Activated CD8-positive, alpha-beta memory T cell treated with anti-CD3 and anti-CD28 coated beads, Interleukin-2, amount 50 U/mL, for 24 hours (primary cell): ENCODE data around the gene ZNF768.
"Not testable (repeated sequence)": the region's sequence is repeated elsewhere in the genome, so short reads cannot be mapped to it uniquely, and the experiment has no call there.

Experiments used
- DNase-seq: peaks from one replicate; pipeline ENCODE4 v3.0.0-alpha.2; 2020; ENCODE audit errors: extremely low read depth

The ZNF768 gene

DNA sequence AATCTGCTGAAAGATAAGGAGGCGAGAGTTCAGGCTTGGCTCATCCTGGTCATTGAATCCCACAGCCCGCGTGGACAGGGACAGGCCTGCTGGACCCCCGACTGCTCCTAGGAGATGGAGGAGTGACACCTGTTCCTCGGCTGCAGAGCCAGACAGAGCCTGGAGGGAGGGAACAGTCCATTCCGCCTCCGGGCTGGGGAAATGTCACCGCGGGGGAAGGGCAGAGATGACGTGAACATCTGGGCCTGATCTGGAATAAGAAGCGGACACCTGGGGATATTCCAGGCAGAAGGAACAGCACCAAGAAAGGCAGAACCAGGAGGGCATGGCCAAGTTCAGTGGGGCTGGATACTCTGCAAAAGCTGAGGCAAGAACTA, 6.8 kb upstream of the ZNF768 start:
- DNase-seq = no peak

DNA sequence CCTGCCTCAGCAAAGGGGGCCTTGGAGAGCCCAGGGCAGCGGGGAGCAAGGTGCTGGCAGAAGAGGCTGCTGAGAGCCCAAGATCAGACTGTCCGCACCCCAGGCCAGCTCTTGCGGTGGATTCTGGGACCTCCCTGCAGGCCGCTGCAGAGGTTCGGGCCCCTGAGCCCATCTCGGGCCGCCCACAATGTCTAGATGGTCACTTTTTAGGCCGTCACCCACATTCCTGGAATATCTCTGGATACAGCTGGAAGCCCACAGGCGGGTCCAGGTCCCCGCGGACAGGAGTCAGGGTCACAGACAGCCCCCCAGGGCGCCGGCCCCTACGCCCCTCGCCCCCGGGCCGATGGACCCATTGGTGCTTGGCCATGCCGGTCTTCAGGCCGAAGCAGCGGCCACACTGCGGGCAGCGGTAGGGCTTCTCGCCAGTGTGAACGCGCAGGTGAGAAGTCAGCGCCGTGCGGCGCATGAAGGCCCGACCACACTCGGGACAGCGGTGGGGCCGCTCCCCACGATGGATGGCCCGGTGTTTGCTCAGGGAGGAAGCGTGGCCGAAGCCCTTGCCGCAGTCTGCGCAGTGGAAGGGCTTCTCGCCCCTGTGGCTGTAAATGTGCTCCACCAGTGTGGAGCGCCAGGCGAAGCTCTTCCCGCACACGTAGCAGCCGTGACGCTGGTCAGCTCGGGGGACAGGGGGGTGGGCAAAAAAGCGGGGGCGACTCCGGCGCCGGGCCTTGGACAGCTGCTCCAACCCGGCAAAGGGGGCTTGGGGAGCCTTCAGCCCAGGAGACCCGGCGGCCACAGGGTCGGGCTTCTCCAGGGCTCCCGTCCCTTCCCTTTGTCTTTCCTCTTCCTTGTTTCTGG, 6.1 kb upstream of the ZNF768 start:
- DNase-seq = no peak

DNA sequence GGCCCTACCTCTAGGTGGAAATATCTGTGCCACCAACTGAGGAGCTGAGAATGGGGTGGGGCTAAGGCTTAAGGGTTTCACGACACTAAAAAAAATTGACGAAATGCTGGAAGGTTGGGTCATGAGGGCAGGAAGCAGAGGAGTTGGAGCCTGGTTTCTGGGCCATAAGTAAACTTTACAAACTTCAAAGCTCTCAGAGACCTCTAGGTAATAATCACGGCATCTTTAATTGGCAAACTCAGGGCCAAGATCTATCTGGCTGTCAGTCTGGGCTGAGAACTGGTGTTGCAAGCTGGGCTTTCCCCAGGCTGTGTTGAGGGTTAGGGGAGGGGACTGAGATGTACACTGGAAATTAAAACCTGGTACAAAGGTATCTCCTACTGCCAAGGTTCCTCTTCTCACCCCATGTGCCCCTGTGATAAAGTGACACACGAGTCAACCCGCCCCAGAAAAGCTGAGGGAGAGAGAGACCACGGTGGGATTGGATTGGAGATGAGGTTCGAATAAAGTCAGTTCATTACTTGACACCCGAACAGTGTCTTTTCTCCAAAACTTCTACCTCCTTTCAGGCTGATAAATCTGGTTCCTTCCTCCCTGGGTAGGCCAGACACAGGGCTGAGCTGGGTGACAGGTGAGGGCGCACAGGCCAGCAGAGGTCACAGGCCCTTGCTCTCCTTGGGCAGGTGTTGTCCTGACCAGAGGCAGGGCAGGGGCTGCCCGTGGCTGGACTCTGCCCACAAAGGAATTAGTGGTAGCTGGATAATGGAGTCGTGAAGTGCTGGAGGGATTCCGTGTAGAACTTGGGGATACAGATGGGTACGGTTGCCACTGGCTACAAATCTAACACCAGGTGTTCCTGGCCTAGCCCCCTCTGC, 4.0 kb upstream of the ZNF768 start:
- DNase-seq = no peak

DNA sequence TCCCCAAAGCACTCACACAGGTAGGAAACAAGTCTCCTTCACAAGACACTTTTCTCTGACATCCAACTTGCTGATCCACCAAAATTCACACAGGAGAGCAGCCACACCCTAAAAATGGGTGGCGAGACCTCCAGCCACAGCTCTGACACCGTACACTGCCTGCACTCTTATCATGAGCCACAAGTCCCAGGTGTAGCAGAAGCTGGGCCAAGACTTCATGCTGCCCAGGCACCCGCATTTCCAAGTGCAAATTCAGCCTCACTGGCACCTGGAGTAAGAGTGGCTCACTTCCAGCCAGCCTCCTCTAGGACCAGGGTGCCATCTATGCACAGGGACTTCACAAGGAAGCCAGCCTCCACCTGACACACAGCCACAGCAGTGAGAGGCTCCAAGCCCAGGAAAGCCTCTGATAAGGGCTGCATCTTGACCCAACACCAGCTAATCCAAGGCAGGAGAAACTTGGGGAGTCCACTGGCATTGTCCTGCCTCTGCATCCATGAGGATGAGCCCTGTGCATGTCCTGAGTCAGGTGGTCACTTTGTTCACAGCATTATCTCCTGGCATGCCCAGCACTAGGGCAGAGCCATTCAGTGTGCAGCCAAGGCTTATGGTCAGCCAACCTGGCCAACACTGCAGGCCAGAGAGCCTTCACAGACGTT, 2.6 kb upstream of the ZNF768 start:
- DNase-seq = no peak

DNA sequence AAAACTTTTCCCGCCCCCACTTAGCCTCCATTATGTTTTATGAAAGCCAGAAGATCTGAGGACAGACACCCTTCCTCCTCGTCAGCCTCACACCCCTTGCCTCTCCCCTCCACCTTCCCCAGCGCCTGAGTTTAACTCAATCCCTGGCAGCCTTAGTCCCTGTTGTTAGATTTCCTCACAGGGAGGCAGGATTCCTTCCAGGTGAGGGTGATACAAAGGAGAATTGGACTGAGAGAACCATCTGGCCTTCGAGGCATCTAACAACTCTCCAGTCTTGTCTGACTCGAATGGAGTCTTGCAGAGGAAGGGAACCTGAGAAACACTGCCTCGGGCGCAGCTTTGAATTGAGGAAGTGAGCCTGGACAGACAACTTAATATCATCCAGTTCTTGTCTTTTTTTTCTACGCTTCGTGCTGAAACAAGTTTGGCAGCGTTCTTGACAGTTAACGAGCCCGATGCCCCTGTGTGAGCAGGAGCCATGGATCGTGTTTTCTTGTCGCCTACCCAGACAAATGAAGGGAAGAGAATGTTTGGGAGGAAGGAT, 1.3 kb upstream of the ZNF768 start:
- no peak for DNase-seq

DNA sequence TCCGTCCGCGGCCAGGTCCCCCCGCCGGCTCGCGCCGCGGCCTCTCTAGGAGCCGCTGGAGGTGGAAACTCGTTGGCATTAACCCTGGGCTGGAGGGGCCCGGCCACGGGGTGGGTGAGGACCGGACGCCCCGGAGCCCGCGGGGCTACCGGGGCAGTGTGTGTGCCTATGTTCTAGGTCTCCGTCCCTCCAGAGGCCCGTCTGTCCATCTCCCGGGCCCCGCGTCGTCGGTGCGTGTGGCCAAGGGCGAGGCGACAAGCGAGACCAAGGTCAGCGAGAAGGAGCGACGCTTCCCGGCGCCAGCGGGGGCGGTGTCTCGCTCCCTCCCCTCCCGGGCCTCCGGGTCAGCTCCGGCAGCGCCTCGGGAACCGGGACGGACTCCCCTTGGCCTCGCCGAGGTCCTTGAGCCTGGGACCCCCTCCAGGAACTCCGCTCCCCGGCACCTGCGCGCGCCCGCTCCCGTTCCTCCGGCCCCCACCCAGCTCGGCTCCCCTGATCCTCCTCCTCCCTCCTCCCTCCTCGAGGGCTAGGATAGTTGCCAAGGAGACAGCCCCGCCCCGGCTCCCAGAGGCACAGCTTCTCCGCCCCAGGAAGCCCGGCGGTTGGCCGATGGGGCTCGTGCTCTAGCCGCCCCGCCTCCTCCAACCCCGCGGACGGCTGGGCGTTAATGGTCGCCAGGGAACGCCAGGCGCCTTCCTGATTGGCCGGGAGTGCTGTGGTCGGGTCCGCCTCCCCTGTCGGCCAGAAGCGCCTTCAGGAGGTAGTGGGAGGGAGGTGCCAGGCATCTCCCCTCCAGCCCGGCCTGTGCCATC, 663 bp upstream of the ZNF768 start:
- peak; percentile 86 for DNase-seq

DNA sequence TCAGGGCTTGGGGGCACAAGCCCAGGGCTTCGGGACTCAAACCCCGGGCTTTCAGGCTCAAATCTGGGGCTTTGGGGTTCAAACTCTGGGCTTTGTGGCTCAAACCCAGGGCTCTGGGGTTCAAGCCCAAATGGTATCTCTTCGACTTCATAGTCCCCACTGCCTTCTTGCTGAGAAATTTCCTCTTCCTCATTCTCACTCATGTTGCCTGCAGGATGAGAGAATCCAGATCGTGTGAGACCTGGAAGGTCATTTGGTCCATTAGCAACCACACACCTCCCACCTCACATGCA, 576 bp downstream of the ZNF768 start:
- DNase-seq = no peak

DNA sequence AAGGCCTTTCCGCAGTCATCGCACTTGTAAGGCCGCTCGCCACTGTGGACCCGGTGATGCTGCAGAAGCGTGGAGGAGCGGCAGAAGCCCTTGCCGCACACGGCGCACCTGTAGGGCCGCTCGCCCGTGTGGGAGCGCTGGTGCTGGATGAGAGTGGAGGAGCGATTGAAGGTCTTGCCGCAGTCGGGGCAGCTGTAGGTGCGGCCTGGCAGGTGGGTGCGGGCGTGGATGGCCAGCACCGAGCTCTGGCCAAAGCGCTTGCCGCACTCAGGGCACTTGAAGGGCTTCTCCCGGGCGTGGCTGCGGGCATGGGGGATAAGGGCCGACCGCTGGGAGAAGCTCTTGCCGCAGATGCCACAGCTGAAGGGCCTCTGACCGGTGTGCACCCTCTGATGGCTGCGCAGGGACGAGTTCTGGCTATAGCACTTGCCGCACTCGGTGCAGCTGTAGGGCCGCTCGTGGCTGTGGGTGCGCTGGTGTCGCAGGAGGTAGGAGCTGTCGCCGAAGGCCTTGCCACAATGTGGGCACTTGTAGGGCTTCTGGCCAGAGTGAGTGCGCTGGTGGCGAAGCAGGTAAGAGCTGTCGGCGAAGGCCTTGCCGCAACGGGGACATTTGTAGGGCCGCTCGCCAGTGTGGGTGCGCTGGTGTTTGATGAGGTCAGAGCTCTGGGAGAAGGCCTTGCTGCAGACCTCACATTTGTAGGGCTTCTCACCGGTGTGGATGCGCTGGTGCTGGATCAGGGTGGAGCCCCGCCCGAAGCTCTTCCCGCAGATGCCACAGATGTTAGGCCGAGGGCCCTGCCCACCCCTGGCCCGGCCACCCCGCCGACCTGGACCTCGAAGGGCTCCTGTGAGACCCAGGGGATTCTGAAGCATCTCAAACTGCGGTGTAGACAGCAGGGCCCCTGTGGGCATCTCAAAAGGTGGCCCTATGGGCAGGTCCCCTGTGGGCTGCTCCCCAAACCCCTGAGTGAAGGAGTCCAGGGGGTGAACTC, 1.5 kb downstream of the ZNF768 start:
- no peak for DNase-seq

DNA sequence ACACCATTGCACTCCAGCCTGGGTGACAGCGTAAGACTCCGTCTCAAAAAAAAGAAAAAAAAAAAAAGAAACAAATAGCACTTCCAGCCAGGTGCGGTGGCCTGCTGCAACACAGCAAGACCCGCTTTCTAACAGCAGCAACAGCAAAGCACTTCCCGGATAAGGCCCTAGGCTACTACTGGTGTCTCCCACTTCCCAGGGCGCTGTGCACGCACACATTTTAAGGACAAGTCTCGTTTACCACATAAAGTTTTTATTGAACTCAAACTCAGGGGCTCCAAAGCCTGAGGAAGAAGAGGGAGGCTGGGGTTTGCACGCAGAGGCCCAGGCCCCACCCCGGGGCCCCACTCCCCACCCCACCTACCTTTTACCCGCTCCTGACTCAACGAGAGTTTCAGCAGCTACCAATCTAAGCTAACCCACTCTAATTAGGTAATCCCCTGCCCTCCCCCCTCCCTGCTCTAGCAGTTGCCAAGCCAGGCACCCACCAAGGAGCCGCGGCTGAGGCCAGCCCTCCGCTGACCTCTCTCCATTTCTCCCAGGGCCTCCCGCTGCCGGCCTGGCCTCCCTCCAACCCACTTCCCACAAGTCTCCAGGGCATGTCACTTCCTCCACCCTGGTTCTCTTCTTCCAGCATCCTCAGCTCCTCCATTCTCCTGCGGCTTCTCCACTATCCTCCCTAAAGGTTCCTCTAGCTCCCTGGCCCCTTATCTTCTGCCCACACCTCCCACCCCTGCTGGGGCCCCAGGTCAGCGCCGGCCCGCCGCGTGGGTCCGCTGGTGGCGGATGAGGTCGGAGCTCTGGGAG, 2.4 kb downstream of the ZNF768 start:
- DNase-seq = no peak

DNA sequence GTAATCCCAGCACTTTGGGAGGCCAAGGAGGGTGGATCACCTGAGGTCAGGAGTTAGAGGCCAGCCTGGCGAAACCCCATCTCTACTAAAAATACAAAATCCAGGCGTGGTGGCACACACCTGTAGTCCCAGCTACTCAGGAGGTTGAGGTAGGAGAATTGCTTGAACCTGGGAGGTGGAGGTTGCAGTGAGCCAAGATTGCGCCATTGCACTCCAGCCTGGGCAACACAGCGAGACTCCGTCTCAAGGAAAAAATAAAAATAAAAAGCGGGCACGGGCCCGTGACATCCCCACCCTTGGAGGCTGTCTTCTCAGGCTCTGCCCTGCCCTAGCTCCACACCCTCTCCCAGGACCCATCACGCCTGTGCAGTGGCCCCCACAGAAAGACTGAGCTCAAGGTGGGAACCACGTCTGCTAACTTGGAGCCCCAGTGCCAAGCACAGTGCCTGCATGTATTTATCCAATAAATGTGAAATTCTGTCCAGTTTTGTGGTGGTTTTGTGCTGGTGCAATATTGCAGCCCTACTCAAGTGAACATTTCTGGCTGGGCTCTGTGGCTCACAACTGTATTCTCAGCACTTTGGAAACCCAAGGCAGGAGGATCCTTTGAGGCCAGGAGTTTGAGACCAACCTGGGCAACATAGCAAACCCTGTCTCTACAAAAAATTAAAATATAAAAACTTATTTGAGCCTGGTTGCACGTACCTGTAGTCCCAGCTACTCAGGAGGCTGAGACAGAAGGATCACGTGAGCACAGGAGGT, 3.5 kb downstream of the ZNF768 start:
- not testable (repeated sequence) for DNase-seq

DNA sequence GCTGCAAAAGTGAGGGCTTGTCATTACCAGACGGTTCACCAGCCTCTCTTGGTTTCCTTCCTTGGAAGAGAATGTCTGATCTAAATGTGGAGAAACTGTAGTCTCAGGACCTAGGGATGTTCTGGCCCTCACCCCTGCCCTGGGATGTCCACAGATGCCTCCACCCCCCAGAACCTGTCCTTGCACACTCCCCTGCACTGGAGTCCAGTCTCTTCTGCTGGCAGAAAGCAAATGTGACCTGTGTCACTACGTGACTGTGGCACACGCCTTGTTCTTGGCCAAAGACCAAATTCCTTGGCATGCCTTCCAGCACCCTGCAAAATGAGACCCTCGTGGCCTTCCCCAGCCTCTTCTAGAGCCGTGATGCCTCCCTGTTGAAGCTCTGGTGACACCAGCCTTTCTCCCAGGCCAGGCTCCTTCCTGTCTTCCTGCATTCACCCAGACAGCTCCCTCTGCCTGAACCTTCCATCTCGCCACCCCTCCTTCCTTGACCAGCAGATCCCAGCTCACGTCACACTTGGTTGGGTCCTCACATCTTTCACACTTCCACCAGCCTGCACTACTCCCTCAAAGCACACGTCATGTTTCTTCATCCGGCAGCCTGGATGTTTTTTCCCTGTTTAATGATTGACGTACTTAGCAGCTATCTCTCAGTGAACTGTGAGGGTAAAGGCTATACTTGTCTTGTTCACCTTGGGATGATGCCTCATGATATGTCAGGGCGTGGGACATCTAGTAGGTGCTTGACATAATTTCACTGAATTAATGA, 4.3 kb downstream of the ZNF768 start:
- no peak for DNase-seq

DNA sequence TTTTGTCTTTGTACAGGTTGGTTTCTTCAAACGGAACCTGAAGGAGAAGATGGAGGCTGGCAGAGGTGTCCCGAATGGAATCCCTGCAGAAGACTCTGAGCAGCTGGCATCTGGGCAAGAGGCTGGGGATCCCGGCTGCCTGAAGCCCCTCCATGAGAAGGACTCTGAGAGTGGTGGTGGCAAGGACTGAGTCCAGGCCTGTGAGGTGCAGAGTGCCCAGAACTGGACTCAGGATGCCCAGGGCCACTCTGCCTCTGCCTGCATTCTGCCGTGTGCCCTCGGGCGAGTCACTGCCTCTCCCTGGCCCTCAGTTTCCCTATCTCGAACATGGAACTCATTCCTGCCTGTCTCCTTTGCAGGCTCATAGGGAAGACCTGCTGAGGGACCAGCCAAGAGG, 4.9 kb downstream of the ZNF768 start:
- DNase-seq = no peak

DNA sequence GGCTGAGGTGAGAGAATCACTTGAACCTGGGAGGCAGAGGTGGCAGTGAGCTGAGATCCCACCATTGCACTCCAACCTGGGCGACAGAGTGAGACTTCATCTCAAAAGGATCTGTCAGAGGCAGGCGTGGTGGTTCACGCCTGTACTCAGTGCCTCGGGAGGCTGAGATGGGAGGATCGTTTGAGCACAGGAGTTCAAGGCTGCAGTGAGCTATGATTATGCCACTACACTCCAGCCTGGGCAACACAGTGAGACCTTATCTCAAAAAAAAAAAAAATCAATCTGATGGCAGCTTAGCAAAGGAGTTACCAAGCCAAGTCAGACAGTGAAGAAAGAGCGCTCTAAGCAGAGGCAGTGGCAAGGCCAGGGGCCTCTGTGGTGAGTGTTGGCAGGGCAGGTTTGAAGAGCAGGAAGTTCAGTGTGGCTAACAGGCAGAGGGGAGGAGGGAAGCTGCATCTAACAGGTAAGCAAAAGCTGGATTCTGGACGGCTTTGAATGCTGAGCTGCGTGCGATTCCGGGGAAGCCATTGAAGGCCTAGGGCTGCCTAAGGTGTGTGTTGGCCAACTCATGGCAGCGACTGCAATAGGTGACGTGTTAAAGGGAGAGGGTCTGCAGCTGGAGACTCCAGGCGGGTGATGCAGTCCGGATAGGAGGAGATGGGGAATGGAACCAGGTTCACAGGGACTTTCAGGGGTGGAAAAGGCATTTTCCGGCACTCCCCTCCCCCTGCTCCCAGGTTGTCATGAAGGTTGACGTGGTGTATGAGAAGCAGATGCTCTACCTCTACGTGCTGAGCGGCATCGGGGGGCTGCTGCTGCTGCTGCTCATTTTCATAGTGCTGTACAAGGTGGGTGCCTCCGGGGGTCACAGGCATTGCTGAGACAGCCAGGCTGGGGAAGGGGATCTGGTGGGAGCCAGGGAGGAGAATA, 7.0 kb downstream of the ZNF768 start:
- DNase-seq = no peak

DNA sequence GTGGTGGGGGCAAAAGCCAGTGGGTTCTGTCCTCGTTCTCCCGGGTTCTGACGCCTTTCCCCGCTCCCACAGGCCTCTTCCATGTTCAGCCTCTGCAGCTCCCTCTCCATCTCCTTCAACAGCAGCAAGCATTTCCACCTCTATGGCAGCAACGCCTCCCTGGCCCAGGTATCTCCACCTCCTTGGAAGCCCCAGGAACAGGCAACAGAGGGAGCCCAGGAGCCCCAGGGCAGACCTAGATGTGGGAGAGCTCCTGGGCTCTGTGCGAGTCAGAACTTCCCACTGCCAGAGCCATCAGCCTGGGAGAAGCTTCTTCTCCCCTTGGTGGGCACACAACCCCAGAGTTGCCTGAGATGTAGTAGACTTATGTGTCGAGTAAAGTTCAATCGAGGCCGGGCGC, 7.8 kb downstream of the ZNF768 start:
- no peak for DNase-seq

DNA sequence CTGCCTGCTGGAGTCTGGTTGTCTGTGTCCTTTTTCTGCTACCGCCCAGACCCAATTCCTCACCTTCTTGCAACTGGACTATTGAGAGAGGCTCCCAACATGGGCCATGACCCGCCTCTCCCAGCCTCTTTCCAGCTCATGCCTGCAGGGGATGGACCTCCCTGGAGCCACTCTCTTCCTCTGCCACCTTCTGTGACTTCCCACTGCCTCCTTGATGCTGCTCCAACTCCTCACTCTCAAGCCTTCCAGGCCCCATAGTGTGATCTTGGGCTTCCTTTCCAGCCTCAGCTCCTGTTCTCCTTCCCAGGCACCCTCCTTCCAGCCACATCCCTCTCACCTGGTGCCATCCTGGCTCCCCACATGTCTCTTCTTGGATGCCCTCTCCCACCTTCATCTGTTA, 11.1 kb downstream of the ZNF768 start:
- DNase-seq = no peak

DNA sequence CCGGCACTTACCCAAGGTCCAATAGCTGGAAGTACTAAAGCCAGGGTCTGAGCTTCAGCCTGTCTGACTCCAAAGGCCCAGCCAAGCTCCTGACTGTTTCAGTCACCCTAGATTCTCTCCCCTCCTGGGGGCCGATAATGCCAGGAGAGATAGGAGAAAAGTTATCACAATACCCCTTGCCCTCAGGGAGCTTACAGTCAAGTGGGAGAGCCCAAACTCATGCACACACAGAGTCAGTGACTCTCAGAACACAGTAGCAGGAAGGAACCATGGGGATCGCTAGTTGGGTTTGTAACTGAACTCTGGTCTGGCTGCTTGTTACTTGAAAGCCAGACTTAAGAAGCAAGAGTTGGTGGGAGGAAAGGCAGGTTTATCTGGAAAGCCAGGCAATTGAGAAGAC, 14.9 kb downstream of the ZNF768 start:
- DNase-seq = no peak
